EH (cell line): ENCODE data around the gene RNASE8.

Experiments
- DNase-seq: peaks from one replicate; pipeline ENCODE4 v3.0.0-alpha.2; 2015; ENCODE audit warnings: low read depth

The RNASE8 gene

DNA sequence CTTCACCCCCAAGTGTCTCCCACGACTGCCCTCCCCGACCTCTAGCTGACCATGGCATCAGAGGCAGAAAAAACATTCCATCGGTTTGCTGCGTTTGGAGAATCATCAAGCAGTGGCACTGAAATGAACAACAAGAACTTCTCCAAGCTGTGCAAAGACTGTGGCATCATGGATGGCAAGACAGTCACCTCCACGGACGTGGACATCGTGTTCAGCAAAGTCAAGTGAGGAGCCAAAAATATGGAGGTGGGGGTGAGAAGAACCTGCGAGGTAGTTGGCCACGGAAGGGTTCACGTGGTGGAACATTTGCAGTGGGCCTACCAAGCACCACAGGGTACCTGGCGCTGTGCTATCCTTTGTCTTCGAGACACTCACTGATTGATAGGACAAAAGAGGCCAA is 27.1 kb upstream of the RNASE8 start:
- DNase-seq: no peak

DNA sequence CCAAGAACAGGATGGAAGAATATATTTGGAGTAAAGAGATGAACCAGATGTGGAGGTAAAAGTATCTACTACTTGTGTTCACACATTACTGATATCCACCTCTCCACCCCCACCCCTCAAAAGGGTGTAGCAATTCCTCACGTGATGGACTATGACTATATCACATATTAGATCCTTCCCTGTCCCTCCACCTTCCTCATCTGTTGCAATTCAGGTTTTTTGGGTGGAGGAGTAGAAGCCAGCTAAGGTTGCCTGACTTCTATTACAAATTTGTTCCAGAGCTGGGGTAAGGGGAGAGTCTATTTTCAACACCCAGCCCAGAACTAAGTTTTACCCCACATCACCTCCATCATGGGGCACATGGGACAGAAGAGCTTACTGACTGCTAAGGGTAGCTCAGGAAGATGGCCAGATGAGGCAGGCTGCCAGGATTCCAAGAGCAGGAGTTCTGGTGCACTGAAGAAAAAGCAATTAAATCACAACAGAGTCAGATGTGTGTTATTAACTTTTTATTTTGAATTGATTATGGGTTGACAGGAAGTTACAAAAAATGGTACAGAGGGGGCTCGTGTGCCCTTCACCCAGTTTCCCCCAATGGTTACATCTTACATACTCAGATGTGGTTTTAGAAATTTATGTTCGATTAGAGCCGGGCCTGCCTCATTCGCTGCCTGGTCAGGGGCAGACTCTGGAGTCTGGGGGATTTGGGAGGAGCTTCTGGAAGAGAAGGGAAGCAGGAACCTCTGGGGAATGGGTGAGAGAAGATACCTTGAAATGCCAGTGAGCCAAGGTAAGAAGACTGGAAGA is 25.1 kb upstream of the RNASE8 start:
- no peak for DNase-seq

DNA sequence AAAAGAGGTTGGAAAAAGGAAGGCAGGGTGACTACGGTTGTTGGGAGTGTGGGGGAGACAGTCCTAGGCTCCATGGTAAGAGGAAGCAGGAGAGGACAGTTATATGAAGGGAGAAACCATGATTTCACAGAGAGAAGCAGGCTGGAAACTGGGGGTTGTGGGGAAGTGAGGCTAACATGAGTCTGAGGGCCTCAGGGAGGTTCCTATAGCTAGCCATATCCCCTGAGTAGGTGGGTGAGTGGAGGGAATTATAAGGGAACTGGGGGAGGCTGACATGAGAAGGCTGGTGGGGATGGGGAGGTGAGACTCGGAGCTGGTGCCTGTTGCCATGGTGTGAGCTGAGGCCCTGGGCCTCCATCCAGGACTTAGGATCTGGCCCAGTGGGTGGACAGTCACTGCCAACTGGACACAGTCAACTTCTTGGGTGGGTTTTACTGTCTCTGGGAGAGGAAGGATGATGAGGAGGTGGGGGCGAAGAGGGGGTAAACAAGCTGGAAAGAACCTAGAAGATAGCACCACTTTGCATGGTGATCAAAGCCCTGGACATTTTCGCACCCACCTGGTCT is 24.4 kb upstream of the RNASE8 start:
- no peak for DNase-seq

DNA sequence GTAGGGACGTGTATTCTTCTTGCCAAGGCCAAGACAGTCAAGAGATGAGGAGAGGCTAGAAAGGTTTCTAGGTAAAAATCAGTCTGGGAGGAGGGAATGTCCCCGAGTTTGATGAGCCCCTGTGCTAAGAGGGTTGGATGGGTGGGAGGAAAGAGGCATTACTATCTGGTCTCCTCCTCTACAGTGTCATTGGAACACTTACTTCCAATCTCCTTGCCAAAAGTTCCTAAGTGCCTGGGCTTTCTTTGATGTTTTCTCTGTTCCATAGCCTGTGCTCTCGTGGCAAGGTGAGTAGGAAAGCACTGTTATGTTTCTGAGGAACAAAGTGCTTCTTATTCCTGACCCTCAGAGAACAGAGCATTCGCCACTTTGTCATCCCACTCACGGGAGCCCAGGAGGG is 22.9 kb upstream of the RNASE8 start, which contains the start of gene RNASE13:
TSS of gene RNASE13 (minus strand) at position 101 of the 400 bp plus-strand sequence. CDS start 519 bp downstream, outside the sequence.
- no peak for DNase-seq

DNA sequence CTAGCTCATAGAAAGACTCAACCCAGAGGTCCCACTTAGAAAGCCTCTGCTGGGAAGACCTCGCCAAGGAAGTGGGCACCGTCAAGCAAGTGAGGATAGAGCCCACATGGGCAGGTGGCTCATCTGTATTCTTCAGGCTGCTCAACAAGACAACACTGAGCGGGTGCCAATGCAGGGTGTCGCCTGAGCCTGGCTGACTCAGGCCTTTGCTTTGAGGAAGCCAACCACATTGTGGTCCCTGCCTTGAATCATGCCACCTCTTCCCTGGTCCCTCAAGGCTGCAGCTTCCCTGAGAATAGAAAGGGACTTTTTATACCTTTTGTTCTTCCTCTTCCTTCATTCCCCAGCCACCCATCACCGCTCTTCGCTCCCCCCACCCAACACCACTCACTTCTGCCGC is 20.9 kb upstream of the RNASE8 start:
- no peak for DNase-seq

DNA sequence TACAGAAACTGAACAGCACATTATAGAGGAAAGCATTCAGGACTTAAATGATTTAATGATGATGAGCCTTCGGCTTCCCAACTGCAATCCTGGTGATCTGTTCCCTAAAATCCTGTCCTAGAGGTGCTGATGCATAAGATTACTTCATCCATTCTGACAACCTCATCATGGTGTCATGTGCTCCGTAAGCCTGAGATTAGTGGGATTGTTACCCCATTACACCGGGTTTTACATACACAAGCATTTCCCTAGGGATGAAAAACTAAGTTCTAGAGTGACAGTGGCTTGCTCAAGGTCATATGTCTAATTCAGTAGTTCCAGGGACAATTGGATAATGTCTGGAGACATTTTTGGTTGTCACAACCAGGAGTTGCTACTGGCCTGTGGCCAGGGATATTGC is 20.5 kb upstream of the RNASE8 start:
- no peak for DNase-seq

DNA sequence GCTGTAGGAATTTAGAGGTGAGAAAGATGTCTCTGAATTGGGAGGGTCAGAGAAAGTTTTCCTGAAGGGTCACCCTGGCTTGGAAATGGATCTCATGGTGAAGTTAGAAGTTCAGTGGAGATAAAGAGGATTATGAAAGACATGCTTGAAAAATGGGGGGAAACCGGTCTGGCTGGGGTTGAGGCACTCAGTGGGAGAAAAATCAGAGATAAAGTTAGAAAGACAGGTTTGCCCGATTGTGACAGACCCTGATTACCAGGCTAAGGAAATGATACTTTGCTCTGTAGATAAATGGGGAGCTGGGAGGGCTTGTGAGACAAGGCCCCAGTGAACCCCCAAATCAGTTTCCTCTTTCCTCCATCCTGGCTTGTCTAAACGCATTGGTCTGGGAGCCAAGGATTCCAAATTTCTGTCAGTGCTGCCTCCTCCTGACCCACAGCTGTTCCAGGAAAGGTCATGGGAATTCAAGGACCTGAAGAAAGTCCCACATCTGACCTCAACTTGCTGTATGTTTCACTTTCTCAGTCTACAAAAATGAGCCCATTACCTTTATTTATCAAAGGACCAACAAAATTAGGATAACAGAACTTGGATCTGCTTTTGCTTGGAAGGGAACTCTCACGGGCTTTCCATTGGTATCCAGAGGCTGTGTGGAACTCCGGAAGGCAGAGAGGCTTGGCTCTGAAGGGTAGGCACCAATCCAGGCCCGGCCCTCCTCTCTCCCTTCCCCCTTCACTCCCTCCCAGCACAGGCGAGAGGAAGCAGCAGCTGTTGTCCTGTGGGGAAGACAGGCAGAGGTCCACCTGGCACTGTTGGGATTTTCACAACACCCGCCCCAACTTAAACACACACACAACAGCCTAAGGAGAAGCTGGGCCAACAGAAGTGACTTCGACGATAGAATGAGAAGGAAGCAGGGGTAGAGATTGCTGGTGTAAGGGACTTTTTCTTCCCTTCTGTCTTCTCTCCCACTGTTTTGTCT is 18.9 kb upstream of the RNASE8 start:
- peak; percentile 66 for DNase-seq

DNA sequence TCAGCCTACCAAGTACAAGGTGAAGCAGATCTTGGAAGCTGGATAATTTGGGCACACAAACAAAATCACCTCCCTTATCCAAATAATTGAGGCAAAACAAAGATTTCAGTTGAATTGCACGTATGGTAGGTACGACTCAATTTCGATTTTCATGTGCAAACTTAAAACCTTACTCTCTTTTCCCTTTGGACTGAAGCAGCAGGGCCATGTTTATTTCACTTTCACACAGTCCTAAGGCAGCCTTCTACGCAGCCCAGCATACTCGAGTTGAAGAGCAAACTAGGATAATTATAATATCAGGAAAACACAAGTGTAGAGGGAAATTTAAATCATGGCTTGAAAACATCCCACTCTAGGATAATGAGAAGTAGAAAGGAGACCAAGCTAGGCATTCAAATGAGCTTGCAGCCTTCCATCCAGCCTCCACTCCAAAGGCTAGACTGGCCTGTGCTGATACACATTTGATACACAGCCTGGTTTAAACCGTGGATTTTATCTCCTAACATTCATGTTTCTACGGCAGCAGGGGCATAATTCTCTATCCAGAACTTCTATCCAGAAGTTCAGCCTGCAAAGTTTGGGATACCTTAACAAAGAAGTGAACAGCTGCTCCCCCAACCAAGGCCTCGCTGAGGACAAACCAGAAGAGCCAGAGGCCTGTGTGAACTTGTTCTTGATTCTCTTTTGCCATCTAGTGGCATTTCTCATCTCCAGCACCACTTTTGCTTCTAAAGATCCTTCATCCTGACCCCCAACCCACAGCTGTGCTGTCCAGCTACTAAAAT is 17.8 kb upstream of the RNASE8 start:
- DNase-seq: peak; percentile 67

DNA sequence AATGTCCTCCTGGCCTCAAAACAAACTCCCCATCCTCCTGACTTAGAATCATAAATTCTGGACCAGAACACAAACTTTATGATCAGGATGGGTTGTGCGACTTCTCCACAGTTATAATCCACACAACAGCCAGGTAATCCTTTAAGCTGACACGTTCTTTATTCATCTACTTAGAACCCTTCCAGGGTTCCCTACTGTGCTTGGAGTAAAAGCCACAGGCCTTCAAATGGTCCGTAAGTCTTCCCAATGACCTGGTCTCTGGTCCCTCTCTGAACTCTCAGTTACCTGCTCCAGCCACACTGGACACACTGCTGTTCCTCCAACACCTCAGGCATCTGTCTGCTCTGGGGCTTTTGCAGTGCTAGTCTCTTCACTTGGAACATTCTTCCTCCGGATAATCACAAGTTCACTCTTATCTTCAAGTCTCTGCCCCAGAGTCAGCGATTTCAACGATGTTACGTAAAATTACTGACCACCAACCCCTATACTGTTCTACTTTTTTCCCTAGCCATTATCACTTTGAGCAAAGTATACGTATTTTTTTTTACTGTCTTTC is 17.2 kb upstream of the RNASE8 start:
- DNase-seq: no peak

DNA sequence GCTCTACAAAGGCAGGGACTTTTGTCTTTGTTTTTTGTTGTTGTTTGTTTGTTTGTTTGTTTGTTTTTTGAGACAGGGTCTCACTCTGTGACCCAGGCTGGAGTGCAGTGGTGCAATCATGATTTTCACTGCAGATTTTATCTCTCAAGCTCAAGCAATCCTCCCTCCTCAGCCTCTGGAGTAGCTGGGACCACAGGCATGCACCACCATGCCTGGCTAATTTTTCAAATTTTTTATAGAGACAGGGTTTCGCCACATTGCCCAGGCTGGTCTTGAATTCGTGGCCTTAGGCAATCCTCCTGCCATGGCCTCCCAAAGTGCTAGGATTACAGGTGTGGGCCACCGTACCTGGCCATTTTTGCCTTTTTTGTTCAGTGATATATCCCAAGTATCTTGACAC is 16.7 kb upstream of the RNASE8 start:
- peak; percentile 57 for DNase-seq

DNA sequence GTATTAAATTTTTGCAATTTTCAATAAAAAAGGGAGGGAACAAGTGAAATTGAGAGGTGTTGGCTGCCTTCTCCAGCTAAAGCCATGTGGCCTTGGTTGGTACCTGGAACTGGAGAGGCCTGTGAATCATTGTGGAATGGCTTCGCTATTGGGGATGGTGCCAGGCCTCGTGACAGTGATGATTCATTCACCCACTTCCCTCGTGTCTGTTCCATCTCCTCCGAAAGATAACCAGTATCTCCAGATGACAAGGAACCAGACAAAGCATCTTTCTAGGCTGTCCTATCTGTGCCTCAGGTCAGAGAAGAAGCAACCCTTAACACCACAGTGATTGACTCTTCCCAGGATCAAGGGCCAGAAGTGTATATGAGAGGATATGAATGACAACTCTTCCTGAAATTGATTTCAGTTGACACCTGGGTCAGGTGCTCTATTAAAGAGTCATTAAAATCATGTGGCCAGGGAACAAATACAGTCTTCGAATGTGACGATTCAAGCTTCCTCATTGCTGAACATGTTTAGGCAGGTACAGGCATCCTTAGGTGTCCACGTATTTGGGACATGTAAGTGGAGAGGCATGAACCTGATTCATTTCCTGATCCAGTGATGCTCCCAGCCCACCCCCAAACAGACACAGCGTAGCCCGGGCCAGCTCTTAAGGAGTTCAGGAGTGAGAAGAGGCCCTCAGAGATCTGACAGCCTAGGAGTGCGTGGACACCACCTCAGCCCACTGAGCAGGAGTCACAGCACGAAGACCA is 15.8 kb upstream of the RNASE8 start, which contains the start of gene RNASE7:
TSS of gene RNASE7 (plus strand) at position 687 of the 758 bp plus-strand sequence. CDS start 631 bp downstream, outside the sequence.
- peak; percentile 68 for DNase-seq

DNA sequence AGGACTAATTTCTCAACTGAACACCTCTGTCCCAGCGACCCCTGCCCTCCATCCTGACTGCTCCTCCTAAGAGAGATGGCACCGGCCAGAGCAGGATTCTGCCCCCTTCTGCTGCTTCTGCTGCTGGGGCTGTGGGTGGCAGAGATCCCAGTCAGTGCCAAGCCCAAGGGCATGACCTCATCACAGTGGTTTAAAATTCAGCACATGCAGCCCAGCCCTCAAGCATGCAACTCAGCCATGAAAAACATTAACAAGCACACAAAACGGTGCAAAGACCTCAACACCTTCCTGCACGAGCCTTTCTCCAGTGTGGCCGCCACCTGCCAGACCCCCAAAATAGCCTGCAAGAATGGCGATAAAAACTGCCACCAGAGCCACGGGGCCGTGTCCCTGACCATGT is 14.7 kb upstream of the RNASE8 start:
- no peak for DNase-seq

DNA sequence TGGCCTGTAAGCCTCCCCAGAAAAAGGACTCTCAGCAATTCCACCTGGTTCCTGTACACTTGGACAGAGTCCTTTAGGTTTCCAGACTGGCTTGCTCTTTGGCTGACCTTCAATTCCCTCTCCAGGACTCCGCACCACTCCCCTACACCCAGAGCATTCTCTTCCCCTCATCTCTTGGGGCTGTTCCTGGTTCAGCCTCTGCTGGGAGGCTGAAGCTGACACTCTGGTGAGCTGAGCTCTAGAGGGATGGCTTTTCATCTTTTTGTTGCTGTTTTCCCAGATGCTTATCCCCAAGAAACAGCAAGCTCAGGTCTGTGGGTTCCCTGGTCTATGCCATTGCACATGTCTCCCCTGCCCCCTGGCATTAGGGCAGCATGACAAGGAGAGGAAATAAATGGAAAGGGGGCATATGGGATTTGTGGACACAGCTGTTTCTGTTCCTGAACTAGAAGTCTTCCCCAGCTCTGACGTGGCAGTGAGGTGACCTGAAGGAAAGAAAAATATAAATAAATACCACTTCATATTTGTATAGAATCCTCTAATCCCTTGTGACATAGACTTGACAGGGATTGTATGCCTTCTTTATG is 14.1 kb upstream of the RNASE8 start:
- DNase-seq: no peak

DNA sequence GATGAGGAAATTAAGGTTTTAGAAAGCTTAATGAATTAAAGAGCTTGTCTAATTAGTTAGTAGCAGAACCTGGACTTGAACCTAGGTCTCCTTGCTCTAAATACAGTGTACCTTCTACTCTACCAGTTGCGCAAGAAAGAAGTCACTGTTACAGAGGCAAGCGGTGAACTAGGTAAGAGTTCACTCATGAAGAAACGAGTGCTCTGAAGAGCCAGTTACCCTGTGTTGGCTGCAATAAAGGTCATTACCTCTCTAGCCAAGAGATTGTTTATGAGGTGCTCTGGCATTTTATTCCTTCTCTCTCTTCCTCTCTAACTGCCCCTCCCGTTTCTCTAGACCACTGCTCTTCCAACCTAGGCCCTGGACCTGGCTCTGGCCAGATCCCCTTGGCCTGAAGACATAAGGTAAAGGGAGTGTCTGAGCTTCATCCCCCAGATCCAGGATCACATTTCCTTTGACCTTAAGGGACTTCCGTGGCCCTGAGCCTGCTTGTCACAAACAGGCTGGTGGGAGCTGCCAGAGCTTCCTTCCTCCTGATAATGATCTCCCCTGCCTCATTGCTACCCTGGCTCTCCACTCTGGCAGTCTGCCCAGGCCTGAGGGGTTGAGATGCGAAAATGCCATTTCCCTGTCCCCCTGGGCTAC is 13.5 kb upstream of the RNASE8 start:
- DNase-seq: peak; percentile 8

DNA sequence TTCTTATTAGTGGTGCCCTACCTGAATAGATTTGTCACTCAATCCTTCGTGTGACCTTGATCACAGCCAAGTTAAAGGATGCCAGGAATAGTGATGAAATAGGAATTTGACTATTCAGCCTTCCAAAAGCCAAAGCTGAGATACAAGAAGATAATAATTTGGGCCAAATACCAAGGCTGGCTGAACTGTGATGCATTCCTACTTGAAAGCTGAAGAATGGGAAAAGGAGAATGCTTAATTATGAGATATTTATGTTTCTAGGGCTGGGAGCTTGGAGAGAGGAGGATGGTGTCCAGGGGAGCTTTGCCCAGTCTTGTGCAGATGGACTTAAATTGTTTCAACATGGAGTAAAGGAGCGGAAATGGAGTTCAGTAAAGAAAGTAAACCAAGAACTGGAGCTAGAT is 10.2 kb upstream of the RNASE8 start:
- peak; percentile 83 for DNase-seq

DNA sequence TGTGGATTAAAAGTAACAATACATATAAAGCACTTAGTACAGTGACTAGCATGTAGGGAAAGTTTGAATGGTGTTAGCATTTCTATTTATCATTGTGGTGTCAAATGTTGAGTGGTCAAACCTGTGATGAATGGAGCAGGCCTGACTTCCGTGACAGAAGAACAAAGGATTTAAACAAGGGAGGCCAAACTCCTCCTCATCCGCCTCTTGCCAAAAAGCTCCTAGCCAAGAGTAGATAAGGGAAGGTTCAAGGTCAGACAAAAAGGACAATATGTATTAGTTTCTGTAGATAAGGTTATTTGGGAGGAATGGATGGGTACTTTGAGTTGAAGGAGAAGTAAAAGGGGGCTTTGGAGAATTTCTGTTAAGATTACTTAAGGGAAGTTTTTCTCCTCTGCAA is 9.0 kb upstream of the RNASE8 start:
- DNase-seq: no peak

DNA sequence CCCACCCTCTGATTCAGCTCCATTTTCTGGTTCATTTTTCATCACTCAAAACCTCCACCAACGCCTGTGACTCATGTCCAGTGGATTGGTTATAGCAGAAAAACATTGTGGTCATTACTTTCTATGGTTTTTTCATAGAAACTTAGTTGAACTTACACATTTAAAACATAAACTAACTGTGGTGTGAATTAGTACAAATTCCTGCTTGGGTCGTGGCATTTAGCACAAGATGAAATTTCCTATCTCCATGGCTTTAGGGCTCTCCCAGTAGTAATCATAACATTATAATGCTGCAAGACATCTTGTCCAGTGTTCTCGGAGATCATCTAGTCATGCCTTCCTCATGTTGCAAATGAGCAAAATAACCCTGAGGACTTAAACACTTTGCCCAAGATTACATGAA is 8.3 kb upstream of the RNASE8 start:
- DNase-seq: peak; percentile 70

DNA sequence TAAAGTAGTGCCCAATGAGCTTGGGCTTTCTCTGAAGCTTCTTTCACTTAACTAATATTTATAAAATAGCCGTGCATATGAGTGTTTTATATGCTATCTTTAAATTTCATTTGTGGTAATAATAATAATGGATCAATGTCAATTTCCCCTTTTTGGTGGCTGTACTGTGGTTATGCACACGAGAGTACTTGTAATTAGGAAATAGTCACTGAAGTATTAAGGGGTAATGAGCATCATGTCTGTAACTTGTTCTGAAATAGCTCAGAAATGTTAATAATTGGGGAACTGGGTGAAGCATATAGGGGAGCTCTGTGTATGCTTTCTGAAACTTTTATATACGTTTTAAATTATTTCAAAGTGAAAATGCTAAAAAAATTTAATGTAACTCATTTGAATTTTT is 7.0 kb upstream of the RNASE8 start:
- no peak for DNase-seq
